GM13977 (cell line): ENCODE results near the gene NXT1.
"Not testable (repeated sequence)": the region's sequence is repeated elsewhere in the genome, so short reads cannot be mapped to it uniquely, and the experiment has no call there.

Source experiments
- DNase-seq: peaks from one replicate; pipeline ENCODE4 v3.0.0; 2012; ENCODE audit warnings: low spot score
- CTCF ChIP-seq: IDR thresholded peaks from 2 replicates; pipeline ENCODE4 v1.5.1; 2012; ENCODE audit warnings: mild to moderate bottlenecking, control low read depth; ENCODE audit not compliant: insufficient read depth; ENCODE audit errors: extremely low read depth, missing control alignments
- in situ Hi-C: fragments of 300-500 bp; cut with MboI; formaldehyde crosslinking; loops from one replicate; pipeline ENCODE4 v1.12.0; 2022; ENCODE audit warnings: low sequenced_read_pairs, low pct_unique_long_range_greater_than_20kb, mixed read lengths, inconsistent platforms; ENCODE audit not compliant: unreplicated experiment

The NXT1 gene

GRCh38 chr20:23305098-23305497 is 45.5 kb upstream of the NXT1 start:
- in situ Hi-C loops = no loop called here
- TF ChIP-seq CTCF = no peak
- DNase-seq = no peak

GRCh38 chr20:23307393-23307792 is 43.2 kb upstream of the NXT1 start:
- DNase-seq = not testable (repeated sequence)

DNA sequence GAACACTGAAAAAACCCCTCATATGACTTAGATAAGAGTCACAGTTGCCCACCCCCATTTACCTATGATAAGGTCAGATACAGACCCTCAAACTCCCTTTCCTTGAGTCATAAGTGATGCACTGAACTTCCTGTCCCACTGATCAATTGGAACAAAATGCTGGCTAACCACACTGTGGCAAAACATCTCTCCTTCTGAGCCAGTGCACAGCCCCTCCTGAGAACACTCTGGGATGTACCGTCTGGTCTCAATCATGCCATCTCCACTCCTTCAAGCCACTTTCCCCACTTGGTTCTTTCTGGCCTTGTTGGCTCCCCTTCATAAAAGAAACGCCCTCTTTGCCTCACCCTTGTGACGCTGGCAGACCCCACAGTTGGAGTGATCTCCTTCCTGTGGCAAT is 42.6 kb upstream of the NXT1 start:
- no peak for DNase-seq
- in situ Hi-C loops = no loop called here
- TF ChIP-seq CTCF = no peak

More at GRCh38 chr20:23307393-23307792, 43.2 kb upstream of the NXT1 start:
- in situ Hi-C loops = not testable (repeated sequence)

DNA sequence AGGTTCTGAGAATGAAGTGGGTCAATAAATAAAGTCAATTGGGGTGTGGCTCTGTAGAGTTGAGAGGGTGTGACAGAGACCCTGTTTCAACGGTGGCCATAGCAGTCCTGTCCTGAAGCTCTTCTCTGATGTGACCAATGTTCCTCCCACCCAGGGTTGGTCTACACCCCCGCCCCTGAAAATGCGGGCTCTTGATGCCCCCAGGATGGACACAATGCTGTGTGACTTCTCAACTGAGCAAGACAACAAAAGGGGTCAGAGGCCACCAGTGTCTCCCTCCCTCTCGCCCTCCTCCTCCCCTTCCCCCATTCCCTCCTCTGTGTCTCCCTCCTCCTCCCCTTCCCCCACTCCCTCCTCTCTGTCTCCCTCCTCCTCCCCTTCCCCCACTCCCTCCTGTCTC is 41.7 kb upstream of the NXT1 start:
- in situ Hi-C loops = no loop called here
- no peak for TF ChIP-seq CTCF
- DNase-seq = no peak

DNA sequence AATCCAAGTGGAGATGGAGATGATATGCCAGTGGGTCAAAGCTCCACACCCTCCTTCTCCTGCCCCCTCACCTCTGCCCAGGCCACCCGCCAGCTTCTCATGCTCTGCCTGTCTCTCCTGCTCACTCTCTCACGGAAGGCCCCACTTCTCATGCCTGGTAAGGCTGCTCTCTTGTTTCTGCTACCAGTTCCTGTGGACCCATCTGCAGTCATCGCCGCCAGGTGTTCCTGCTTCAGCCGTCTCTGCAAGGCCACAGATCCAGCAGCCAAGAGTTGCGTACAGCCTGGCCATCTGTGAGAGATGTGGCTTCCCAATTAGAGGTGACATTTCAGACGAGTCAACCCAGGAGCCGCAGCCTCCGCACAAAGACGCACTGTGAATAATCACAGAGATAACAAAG is 40.8 kb upstream of the NXT1 start:
- in situ Hi-C loops = no loop called here
- no peak for DNase-seq
- TF ChIP-seq CTCF = no peak

DNA sequence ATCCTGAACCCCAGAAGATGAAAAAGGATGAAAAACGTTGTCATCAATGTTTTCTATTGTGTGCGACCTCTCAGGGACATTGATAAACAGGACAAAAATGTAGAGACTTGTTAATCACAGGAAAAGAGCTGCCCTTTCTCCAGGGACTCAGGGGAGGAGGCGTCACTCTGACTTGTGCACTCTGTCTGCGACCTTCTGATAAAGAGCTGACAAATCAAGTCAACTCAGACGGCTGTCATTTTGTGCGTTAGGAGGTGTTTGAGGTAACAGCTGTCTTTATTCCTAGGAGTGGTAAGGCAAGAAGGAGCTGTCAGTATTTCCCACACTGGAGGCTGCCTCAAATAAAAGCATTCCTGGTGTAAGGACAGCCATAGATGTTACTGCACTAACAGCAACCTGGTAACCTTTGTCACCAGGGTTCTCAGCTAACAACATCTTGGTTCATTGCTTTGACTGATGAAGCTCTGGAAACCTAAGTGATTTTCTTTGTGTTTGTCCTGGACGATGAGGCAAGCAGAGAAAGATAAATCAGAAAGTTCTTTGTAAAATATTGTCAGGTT is 38.6 kb upstream of the NXT1 start:
- in situ Hi-C loops = no loop called here

GRCh38 chr20:23313271-23313670 is 37.3 kb upstream of the NXT1 start:
- in situ Hi-C loops = no loop called here
- no peak for DNase-seq
- no peak for TF ChIP-seq CTCF

More for the DNA sequence above, 38.6 kb upstream of the NXT1 start:
- no peak for TF ChIP-seq CTCF
- no peak for DNase-seq
